ENCODE results near the gene ELOA. TPM values are rescaled to one million over a fixed set of nuclear protein-coding genes. Genes with fewer than 3 reads are reported as not detected.

The ELOA gene, protein sequence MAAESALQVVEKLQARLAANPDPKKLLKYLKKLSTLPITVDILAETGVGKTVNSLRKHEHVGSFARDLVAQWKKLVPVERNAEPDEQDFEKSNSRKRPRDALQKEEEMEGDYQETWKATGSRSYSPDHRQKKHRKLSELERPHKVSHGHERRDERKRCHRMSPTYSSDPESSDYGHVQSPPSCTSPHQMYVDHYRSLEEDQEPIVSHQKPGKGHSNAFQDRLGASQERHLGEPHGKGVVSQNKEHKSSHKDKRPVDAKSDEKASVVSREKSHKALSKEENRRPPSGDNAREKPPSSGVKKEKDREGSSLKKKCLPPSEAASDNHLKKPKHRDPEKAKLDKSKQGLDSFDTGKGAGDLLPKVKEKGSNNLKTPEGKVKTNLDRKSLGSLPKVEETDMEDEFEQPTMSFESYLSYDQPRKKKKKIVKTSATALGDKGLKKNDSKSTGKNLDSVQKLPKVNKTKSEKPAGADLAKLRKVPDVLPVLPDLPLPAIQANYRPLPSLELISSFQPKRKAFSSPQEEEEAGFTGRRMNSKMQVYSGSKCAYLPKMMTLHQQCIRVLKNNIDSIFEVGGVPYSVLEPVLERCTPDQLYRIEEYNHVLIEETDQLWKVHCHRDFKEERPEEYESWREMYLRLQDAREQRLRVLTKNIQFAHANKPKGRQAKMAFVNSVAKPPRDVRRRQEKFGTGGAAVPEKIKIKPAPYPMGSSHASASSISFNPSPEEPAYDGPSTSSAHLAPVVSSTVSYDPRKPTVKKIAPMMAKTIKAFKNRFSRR
- 42.1 TPM for total RNA-seq

DNA sequence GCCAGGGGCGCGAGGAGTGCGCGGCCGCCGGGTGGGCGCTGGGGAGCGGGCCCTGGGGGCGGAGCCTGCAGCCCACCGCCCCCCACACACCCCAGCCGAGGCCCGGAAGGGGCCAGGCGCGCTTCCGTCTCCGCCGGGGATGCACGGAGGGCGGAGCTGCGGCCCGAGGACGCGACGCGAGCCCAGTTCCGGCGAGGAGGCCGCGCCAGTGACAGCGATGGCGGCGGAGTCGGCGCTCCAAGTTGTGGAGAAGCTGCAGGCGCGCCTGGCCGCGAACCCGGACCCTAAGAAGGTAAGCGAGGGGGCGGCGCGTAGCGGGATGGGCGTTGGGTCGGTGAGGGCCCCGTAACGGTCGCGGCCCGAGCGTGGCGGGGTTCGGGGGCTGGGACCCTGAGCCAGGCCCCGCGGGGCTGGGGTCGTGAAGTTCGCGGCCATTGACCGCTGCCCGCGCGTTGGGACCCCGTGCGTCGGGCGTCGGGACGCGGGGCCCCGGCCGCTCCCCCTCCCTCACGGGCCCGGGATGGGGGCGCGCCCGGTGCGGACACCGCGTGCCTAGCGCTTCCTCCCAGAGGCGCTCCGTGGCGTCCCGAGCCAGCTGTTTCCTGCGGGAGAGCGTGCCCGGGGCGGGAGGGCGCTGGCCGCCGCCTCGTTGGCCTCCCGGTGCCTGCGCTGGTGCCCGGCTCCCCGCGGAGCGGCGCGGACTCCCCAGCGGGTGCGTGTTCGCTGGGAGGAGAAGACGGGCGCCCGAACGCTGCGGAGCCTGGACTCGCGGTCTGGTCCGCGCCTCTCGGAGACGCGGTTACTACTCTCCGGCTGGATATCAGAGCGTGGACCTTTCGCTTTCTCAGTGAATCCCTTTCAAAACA, at the start of gene ELOA:
TSS of gene ELOA (plus strand) at position 185 of the 866 bp plus-strand sequence. CDS start at position 218, 33 bp downstream.
- no peaks in the 10 kb centered on the region for H3K9me3 ChIP-seq (ENCODE audit: low read depth, low read length)
- H3K27me3 ChIP-seq (ENCODE audit: insufficient read depth, low read length): no peaks in the 10 kb centered on the region
- peak within 1 kb of the TSS; percentile 87 for H3K4me3 ChIP-seq (ENCODE audit: low read length)
- H3K4me1 ChIP-seq (ENCODE audit: insufficient read depth, low read length): peaks cover 24% of the 10 kb centered on the region

DNA sequence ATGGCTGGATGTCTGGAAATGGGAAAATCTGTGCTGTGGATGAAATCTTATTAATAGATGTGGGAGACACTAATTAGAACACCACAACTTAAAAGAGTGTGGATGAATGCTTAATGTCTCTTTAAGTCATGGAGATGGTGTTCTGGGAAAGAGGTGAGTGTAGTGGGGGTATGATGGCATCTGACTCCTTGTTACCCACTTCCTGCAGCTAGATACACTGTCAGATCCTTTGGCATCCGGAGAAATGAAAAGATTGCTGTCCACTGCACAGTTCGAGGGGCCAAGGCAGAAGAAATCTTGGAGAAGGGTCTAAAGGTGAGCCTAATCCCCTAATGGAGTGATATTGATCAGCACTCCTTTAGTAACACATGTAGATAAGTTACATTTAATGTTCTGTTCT, 49.7 kb upstream of the ELOA start:
- no peaks in the 10 kb centered on the region for H3K27me3 ChIP-seq (ENCODE audit: insufficient read depth, low read length)
- H3K4me3 ChIP-seq (ENCODE audit: low read length): no peak overlapping the region
- no peaks in the 10 kb centered on the region for H3K9me3 ChIP-seq (ENCODE audit: low read depth, low read length)
- H3K4me1 ChIP-seq (ENCODE audit: insufficient read depth, low read length): peaks cover 38% of the 10 kb centered on the region

DNA sequence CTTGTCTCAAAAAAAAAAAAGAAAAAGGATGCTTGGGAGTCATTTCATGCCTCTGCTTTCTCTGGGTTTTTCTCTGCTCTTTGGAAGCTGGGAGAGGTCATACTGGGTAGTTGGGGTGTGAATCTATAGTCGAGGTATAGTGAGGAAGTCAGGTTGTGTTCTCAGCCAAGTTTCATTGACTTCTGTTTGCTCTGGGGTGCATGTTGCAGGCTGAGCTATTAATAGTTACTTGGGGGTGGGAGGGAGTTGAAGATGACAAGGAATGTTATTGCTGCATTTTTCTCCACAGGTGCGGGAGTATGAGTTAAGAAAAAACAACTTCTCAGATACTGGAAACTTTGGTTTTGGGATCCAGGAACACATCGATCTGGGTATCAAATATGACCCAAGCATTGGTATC, 48.9 kb upstream of the ELOA start:
- H3K27me3 ChIP-seq (ENCODE audit: insufficient read depth, low read length): no peaks in the 10 kb centered on the region
- no peaks in the 10 kb centered on the region for H3K9me3 ChIP-seq (ENCODE audit: low read depth, low read length)

DNA sequence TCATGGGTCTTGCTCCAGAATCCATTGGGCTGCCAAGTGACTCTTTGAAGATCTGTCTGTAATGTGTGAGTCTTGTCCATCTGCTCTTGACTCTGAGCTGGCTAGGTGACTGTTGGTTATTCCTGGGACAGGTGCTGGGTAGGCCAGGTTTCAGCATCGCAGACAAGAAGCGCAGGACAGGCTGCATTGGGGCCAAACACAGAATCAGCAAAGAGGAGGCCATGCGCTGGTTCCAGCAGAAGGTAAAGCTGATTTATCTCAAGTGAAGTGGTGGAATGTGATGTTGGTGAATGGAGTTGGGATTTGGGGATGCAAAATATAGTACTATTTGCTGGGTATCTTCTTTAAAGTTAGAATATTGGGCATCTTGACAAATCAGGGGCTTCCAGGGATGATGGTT, 47.6 kb upstream of the ELOA start:
- Histone ChIP-seq H3K4me3 (ENCODE audit: low read length) (no peak overlapping the region), H3K9me3 (ENCODE audit: low read depth, low read length) (no peaks in the 10 kb centered on the region), H3K27me3 (ENCODE audit: insufficient read depth, low read length) (no peaks in the 10 kb centered on the region), H3K4me1 (ENCODE audit: insufficient read depth, low read length) (peaks cover 38% of the 10 kb centered on the region)

More for the DNA sequence above, 48.9 kb upstream of the ELOA start:
- peaks cover 38% of the 10 kb centered on the region for H3K4me1 ChIP-seq (ENCODE audit: insufficient read depth, low read length)
- H3K4me3 ChIP-seq (ENCODE audit: low read length): no peak overlapping the region

DNA sequence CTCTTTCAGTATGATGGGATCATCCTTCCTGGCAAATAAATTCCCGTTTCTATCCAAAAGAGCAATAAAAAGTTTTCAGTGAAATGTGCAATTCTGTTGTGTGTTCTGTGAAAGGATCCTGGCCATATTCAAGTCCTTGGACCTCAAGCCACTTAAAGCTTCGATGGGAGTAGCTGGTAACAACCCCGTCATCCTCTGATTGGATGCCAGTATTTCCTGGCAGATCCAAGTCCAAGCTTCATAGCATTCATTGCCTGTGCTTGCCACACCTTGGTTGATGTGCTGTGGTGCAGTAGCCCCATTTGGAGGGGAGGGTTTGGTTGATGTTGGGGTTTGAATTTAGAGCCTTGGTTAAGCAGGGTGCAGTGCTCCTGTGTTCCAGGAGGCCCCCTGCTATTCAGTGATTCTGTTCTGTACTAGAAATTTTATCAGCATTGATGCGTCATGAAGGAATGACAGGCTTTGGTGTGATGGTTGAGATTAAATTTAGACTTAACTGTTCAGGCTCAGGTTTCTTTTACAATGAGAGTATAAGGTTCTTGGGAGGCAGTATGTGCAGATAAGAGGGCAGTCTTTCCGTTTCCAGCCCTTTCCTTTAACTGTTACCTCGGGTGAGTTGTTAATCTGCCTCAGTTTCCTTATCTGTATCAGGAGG, 46.8 kb upstream of the ELOA start:
- H3K27me3 ChIP-seq (ENCODE audit: insufficient read depth, low read length): no peaks in the 10 kb centered on the region
- no peak overlapping the region for H3K4me3 ChIP-seq (ENCODE audit: low read length)
- no peaks in the 10 kb centered on the region for H3K9me3 ChIP-seq (ENCODE audit: low read depth, low read length)
- H3K4me1 ChIP-seq (ENCODE audit: insufficient read depth, low read length): peaks cover 42% of the 10 kb centered on the region

DNA sequence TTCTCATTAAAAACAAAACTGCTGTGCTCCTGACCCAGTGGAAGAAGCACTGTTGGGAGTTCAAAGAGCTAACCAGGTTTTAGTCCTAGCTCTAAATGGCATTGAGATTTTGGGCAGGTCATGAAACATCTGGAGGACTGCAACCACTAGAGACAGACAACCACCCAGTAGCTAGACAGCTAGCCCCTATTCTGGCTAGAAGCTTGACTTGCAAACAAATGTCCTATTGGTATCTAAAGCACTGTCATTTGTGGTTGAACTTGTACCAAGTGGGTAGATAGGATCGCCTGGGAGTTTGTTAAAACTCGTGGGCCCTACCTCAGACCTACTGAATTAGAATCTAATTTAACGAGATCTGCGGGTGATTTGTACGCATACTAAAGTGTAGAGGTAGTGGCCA, 44.8 kb upstream of the ELOA start:
- H3K27me3 ChIP-seq (ENCODE audit: insufficient read depth, low read length): no peaks in the 10 kb centered on the region
- H3K9me3 ChIP-seq (ENCODE audit: low read depth, low read length): no peaks in the 10 kb centered on the region
- H3K4me1 ChIP-seq (ENCODE audit: insufficient read depth, low read length): peaks cover 33% of the 10 kb centered on the region
- no peak overlapping the region for H3K4me3 ChIP-seq (ENCODE audit: low read length)

DNA sequence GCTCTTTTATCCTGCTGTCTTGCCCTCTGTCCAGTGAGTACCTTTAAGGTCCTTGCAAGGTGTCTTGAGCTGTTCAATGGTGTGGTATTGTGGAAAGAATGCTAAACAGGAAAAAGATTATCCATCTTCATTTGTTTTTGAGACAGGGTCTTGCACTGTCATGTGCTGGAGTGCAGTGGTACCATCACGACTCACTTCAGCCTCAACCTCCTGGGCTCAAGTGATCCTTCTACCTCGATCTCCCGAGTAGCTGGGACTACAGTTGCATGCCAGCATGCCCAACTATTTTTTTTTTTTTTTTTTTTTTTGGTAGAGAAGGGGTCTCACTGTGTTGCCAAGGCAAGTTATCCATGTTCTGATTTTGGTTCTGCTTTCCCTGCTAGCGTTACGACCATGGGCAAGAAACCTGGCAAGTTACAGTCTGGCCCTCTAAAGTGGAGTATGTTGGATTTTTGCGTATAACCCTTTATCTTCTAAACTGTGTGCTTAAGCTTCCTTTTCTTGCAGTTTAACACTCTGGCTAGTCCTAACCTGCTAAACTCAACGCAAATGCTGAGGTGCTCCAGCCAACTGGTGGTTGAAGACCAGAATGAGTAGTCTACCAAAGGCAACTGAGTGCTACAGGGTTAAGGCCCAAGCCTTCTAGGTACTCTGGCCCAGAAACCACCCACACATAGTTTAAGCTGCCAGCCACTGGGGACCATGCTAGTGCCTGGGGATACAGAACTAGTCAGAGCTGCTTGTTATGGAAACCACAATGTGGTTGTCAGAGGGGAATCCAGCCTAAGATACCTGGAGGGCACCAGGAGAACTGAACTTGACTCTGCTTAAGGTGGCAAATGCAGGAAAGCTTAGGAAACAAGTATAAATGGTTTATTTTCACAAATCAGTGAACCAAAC, 43.7 kb upstream of the ELOA start:
- Histone ChIP-seq H3K9me3 (ENCODE audit: low read depth, low read length) (no peaks in the 10 kb centered on the region), H3K4me1 (ENCODE audit: insufficient read depth, low read length) (peaks cover 22% of the 10 kb centered on the region), H3K27me3 (ENCODE audit: insufficient read depth, low read length) (no peaks in the 10 kb centered on the region), H3K4me3 (ENCODE audit: low read length) (no peak overlapping the region)

DNA sequence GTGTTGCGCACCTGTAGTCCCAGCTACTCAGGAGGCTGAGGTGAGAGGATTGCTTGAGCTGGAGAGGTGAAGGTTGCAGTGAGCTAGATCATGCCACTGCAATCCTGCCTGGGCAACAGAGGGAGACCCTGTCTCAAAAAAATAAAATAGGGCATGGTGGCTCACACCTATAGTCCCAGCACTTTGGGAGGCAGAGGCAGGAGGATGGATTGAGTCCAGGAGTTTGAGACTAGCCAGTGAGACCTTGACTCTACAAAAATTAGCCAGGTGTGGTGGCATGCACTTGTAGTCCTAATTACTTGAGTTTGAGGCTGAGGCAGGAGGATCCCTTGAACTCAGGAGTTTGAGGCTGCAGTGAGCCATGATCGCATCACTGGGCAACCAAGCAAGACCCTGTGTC, 42.0 kb upstream of the ELOA start:
- no peaks in the 10 kb centered on the region for H3K9me3 ChIP-seq (ENCODE audit: low read depth, low read length)
- no peaks in the 10 kb centered on the region for H3K27me3 ChIP-seq (ENCODE audit: insufficient read depth, low read length)
- H3K4me3 ChIP-seq (ENCODE audit: low read length): no peak overlapping the region
- peaks cover 10% of the 10 kb centered on the region for H3K4me1 ChIP-seq (ENCODE audit: insufficient read depth, low read length)

DNA sequence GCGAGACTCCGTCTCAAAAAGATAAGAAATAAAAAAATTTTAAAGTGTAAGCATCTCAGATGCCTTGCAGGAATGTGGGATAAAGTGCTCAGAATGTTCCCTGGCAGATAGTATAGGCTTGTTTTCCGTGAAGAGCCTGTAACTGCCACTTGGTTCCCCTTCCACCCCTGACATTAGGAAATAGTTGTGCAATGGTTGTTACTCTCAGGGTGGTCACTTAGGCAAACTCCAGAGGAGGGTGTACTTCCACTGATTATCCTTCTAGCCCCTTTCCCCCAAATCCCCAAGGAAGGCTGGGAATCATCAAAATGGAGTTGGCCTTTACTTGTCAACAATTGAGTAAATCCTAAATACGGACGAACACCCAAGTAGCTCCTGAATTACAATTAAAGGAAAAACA, 41.3 kb upstream of the ELOA start:
- Histone ChIP-seq H3K4me1 (ENCODE audit: insufficient read depth, low read length) (peaks cover 10% of the 10 kb centered on the region), H3K9me3 (ENCODE audit: low read depth, low read length) (no peaks in the 10 kb centered on the region), H3K27me3 (ENCODE audit: insufficient read depth, low read length) (no peaks in the 10 kb centered on the region), H3K4me3 (ENCODE audit: low read length) (no peak overlapping the region)

DNA sequence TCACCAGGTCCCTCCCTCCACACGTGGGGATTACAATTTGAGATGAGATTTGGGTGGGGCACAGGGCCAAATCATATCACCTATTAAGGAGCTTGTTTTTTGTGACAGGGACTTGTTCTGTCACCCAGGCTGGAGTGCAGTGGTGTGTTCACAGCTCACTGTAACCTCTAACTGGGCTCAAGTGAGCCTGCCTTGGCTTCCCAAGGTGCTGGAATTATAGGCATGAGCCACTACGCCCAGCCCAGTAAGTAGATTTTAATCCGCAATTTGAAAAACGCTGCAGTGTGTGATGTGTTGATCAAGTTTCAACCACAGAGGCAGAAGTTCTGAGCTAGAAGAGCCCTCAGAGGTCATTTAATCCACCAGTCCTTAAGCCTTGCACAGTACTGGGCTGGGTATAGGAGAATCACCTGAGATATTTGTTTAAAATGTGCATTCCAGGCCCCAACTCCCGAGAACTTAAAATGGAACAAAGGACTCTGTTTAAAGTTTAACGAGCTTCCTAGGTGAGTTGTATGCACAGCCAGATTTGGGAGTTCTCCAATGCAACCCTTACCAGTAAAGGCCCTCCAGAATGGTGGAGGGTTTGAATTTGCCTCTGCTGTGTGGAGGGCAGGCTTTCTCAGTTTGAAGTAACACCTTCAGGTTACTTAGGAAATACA, 38.3 kb upstream of the ELOA start:
- H3K4me3 ChIP-seq (ENCODE audit: low read length): no peak overlapping the region
- peaks cover 10% of the 10 kb centered on the region for H3K4me1 ChIP-seq (ENCODE audit: insufficient read depth, low read length)
- no peaks in the 10 kb centered on the region for H3K27me3 ChIP-seq (ENCODE audit: insufficient read depth, low read length)
- no peaks in the 10 kb centered on the region for H3K9me3 ChIP-seq (ENCODE audit: low read depth, low read length)

DNA sequence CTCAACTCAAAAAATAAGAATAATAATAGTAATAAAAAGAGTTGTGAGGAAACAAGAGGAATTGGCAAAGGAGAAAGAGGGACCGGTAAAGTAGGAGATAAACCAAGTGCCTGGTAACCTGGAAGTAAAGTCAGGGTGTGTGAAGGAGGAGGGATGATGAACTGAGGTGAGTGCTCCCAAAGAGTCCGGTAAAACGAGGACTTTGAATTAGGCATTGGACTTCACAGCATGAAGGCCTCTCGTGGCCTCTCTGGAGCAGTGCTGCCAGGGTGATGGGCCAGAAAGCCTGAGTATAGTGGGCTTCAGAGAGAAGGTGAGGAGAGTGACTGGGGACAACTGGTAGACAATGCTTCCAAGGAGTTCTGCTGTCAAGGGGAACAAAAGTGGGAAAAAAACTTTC, 34.0 kb upstream of the ELOA start:
- H3K27me3 ChIP-seq (ENCODE audit: insufficient read depth, low read length): no peaks in the 10 kb centered on the region
- no peak overlapping the region for H3K4me3 ChIP-seq (ENCODE audit: low read length)
- H3K4me1 ChIP-seq (ENCODE audit: insufficient read depth, low read length): no peaks in the 10 kb centered on the region
- no peaks in the 10 kb centered on the region for H3K9me3 ChIP-seq (ENCODE audit: low read depth, low read length)

DNA sequence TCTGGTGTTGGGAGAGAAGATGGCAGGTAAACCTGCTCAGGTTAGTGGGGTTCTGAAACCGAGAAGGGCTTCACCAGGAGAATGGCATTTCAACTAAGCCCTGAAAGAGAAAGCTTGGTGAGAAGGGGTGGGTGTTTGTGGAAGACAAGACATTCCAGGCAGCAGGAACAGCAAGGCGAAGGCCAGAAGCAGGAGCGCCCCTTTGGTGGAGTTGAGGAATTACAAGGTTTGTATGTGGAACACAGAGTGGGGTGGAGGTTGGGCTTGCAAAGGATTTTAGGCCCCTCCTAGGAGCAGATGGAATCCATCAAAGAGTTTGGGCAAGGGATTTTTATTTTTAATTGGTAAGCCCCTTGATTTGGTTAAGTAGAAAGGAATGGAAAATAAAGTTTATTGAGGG, 24.8 kb upstream of the ELOA start:
- no peaks in the 10 kb centered on the region for H3K27me3 ChIP-seq (ENCODE audit: insufficient read depth, low read length)
- H3K9me3 ChIP-seq (ENCODE audit: low read depth, low read length): no peaks in the 10 kb centered on the region

DNA sequence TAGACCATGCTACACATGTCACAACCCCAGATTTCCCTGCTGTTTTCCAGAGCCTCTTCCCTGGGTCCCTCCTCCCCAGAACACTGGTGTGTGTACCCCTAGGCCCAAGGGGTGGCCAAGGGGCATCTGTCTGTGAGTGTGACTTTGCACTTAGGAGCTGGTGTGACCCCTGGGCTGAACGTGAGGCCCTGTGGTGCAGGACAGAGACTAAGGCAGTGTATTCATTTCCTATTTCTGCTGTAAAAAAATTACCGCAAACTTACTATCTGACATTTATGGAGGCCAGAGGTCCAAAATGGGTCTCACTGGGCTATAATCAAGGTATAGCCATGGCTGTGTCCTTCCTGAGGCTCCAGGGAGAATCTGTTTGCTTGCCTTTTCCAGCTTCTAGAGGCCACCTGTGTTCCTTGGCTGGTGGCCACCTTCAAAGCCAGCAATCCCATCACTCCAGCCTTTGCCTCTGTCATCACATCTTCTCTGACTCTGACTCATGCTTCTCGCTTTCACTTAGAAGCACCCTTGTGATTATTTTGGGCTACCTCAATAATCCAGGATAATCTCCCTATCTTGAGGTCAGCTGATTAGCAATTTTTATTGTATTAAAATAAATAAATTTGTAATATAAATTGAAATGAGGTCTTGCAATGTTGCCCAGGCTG, 24.0 kb upstream of the ELOA start:
- H3K4me1 ChIP-seq (ENCODE audit: insufficient read depth, low read length): no peaks in the 10 kb centered on the region
- no peak overlapping the region for H3K4me3 ChIP-seq (ENCODE audit: low read length)
- no peaks in the 10 kb centered on the region for H3K9me3 ChIP-seq (ENCODE audit: low read depth, low read length)
- no peaks in the 10 kb centered on the region for H3K27me3 ChIP-seq (ENCODE audit: insufficient read depth, low read length)

More for the DNA sequence above, 24.8 kb upstream of the ELOA start:
- Histone ChIP-seq H3K4me1 (ENCODE audit: insufficient read depth, low read length) (no peaks in the 10 kb centered on the region), H3K4me3 (ENCODE audit: low read length) (no peak overlapping the region)
